Muscle of leg (tissue), 11 donors: ENCODE data around the gene KCNH5. TPM values are rescaled to one million over a fixed set of nuclear protein-coding genes. Genes with fewer than 3 reads are reported as not detected.

Experiments
- DNase-seq: peaks from one replicate; pipeline ENCODE4 v3.0.0; 2013
- H3K27ac ChIP-seq: one replicate; pipeline ENCODE4 v1.5.1; 2013; ENCODE audit warnings: mild to moderate bottlenecking, low read length, control low read depth
- H3K27me3 ChIP-seq: one replicate; pipeline ENCODE4 v1.6.1; 2013; ENCODE audit warnings: low read length; ENCODE audit not compliant: control insufficient read depth, insufficient read depth
- H3K36me3 ChIP-seq: one replicate; pipeline ENCODE4 v1.6.1; 2013; ENCODE audit warnings: low read length; ENCODE audit not compliant: control insufficient read depth, insufficient read depth
- H3K4me1 ChIP-seq: one replicate; pipeline ENCODE4 v1.6.1; 2013; ENCODE audit warnings: low read length; ENCODE audit not compliant: control insufficient read depth, insufficient read depth
- H3K4me3 ChIP-seq: one replicate; pipeline ENCODE4 v1.5.1; 2013; ENCODE audit warnings: low read length, control low read depth
- H3K9me3 ChIP-seq: replicated peaks from 2 replicates; pipeline ENCODE4 v1.6.1; 2013; ENCODE audit warnings: low read depth, low read length; ENCODE audit not compliant: control insufficient read depth
- WGBS: methylation state at CpG from one replicate; pipeline ENCODE4 v1.1.5; 2013; ENCODE audit warnings: missing lambda C conversion rate; ENCODE audit not compliant: insufficient coverage; 5-methylcytosine and 5-hydroxymethylcytosine counted together
- polyA plus RNA-seq, 8 donors: library from polyadenylated mRNA; unstranded; fragments of 120-200 nt; gene quantifications; one replicate each; pipeline versions ENCODE4 v1.2.1 to v1.2.3, GENCODE V29; 2013; ENCODE audit warnings: inconsistent platforms in 1 of 8, low replicate concordance in 1 of 8; ENCODE audit not compliant: insufficient read length in 8 of 8, insufficient read depth in 1 of 8
- total RNA-seq: library from RNA; stranded (reverse); fragments of 120-200 nt; gene quantifications from one replicate; pipeline ENCODE4 v1.2.4, GENCODE V29; 2013

The KCNH5 gene
- total and polyA plus RNA-seq, 9 donors: 0.04 to 0.17 (median 0.05) TPM

- H3K4me3 ChIP-seq: no peak overlapping the region
- WGBS: 50% methylated on average over 1 of the region's 2 CpGs
- H3K4me1 ChIP-seq: no peaks in the 10 kb centered on the region
- no peaks in the 10 kb centered on the region for H3K27me3 ChIP-seq
- H3K9me3 ChIP-seq: no peaks in the 10 kb centered on the region
- no peak for DNase-seq
- H3K27ac ChIP-seq: no peak overlapping the region
- no peaks in the 10 kb centered on the region for H3K36me3 ChIP-seq
Observed at GRCh38 chr14:63006531-63006930, 38.7 kb downstream of the KCNH5 start.

DNA sequence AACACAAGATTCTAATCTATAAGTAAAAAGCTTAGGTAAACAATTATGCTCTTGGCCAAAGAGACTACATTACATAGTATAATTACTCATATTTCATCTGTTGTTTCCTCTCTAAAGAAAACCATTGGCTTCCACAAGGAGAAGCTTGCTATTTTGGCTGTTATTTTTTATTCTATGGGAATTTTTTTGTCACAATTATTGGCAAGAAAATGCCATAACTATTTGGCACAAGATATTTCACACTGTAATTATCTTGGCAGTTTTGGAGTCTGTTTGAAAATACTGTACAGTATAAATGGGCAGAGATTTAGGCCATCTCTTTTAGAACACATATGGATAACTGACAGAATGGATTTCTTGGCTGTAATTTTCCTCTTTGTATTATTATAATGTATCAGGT lies 51.2 kb downstream of the KCNH5 start:
- Histone ChIP-seq H3K36me3 (no peaks in the 10 kb centered on the region), H3K4me3 (no peak overlapping the region)
- DNase-seq: no peak

DNA sequence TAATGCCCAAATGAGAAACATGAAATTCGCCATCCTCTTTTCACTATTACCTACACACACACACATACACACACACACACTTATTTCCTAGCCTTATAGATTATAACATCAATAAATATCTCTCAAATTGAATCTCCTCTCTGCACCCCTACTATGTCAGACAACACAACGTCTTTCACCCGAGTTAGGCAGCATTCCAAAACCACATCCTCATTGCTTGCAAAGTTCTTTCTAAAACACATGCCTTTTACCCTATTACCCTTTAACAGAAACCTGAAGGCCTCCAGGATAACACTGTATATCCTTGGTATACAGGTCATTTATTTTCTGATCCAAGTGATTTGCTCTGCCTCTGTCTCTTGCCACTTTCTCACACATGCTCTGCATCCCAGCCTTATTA lies 56.3 kb downstream of the KCNH5 start:
- no peaks in the 10 kb centered on the region for H3K9me3 ChIP-seq
- 58% methylated on average over 3 of the region's 3 CpGs for WGBS
- H3K36me3 ChIP-seq: no peaks in the 10 kb centered on the region
- no peak overlapping the region for H3K4me3 ChIP-seq
- H3K27me3 ChIP-seq: no peaks in the 10 kb centered on the region
- H3K4me1 ChIP-seq: no peaks in the 10 kb centered on the region
- no peak overlapping the region for H3K27ac ChIP-seq
- DNase-seq: no peak

More for the DNA sequence above, 51.2 kb downstream of the KCNH5 start:
- H3K27me3 ChIP-seq: no peaks in the 10 kb centered on the region
- H3K4me1 ChIP-seq: no peaks in the 10 kb centered on the region
- H3K27ac ChIP-seq: no peak overlapping the region
- H3K9me3 ChIP-seq: no peaks in the 10 kb centered on the region

DNA sequence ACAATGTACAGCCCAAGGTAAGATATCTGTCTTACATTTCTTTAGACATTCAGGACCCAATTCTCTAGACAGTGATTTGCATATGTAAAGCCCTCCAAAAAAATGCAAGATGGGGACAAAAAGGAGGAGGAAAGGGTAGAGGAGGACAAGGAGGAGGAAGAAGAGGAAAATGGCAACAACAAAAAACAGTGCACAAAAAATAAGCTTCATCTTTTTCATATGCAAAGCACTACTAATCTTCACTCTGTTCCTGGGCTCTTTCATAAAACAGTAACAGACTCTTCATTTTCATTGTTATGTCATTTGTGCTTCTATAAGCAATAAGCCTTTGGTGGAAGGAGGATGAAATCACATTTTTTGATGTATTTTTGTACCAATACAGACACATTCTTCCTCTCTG lies 61.4 kb downstream of the KCNH5 start:
- no peak overlapping the region for H3K4me3 ChIP-seq
- no peak for DNase-seq
- no peaks in the 10 kb centered on the region for H3K36me3 ChIP-seq
- no peak overlapping the region for H3K27ac ChIP-seq
- no peaks in the 10 kb centered on the region for H3K4me1 ChIP-seq
- H3K9me3 ChIP-seq: no peaks in the 10 kb centered on the region
- no peaks in the 10 kb centered on the region for H3K27me3 ChIP-seq

DNA sequence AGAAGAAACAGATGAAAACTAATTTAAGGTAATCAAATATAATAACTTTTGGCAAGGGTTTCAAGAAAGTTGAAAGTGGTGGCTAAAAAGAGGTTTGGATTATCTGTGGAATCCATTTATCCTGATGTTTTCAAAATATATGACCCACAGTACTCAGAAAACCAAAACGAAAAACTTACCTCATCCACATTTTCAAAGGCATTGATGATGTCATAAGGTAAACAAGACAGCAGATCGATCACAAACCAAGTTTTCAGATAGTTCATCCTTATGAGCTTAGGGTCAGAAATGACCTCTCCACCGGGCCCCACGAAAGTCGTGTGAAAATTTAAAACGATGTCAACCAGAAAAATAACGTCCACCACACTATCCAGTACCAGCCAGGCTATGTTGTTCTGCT lies 64.6 kb downstream of the KCNH5 start:
- Histone ChIP-seq H3K27me3 (no peaks in the 10 kb centered on the region), H3K4me3 (no peak overlapping the region), H3K4me1 (no peaks in the 10 kb centered on the region), H3K27ac (no peak overlapping the region), H3K9me3 (no peaks in the 10 kb centered on the region), H3K36me3 (no peaks in the 10 kb centered on the region)
- 60% methylated on average over 1 of the region's 7 CpGs for WGBS
- no peak for DNase-seq

GRCh38 chr14:62957562-62957961 lies 87.7 kb downstream of the KCNH5 start:
- Histone ChIP-seq H3K4me1 (no peaks in the 10 kb centered on the region), H3K27ac (no peak overlapping the region), H3K4me3 (no peak overlapping the region), H3K9me3 (no peaks in the 10 kb centered on the region), H3K27me3 (no peaks in the 10 kb centered on the region), H3K36me3 (no peaks in the 10 kb centered on the region)
- no CpG with 5 or more reads among the region's 1 CpG for WGBS
- DNase-seq: no peak

- DNase-seq: no peak
- no peak overlapping the region for H3K4me3 ChIP-seq
- no CpG with 5 or more reads among the region's 2 CpGs for WGBS
- no peak overlapping the region for H3K27ac ChIP-seq
- H3K36me3 ChIP-seq: no peaks in the 10 kb centered on the region
- H3K27me3 ChIP-seq: no peaks in the 10 kb centered on the region
- H3K4me1 ChIP-seq: no peaks in the 10 kb centered on the region
- no peaks in the 10 kb centered on the region for H3K9me3 ChIP-seq
Observed at GRCh38 chr14:62956413-62956812, 88.8 kb downstream of the KCNH5 start.

- 85% methylated on average over 2 of the region's 2 CpGs for WGBS
Observed at GRCh38 chr14:62954165-62954564, 91.1 kb downstream of the KCNH5 start.

DNA sequence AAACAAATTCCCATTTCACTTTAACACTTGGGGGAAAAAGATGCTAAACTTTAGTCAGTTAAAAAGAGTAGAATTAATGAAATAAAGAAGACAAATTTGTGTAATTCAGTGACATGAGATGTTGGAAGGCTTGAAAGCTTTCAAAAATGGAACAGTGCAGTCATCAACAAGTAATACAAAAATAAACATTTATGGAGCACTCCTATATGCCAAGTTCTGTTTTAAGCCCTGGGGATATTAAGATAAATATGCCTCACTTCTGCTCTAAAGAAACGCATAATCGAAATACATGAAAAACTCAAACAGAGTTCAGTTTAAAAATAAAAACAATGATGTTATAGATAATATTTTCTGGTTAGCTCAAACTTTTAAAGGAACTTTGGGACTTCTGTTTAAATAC lies 93.0 kb downstream of the KCNH5 start:
- DNase-seq: peak; percentile 63
- no peak overlapping the region for H3K4me3 ChIP-seq
- no peaks in the 10 kb centered on the region for H3K9me3 ChIP-seq
- H3K27me3 ChIP-seq: no peaks in the 10 kb centered on the region
- no peaks in the 10 kb centered on the region for H3K36me3 ChIP-seq
- no peak overlapping the region for H3K27ac ChIP-seq
- WGBS: no CpG with 5 or more reads among the region's 2 CpGs
- no peaks in the 10 kb centered on the region for H3K4me1 ChIP-seq

More at GRCh38 chr14:62954165-62954564, 91.1 kb downstream of the KCNH5 start:
- H3K27me3 ChIP-seq: no peaks in the 10 kb centered on the region
- H3K27ac ChIP-seq: no peak overlapping the region
- H3K9me3 ChIP-seq: no peaks in the 10 kb centered on the region
- H3K36me3 ChIP-seq: no peaks in the 10 kb centered on the region
- no peak overlapping the region for H3K4me3 ChIP-seq
- no peak for DNase-seq
- no peaks in the 10 kb centered on the region for H3K4me1 ChIP-seq

DNA sequence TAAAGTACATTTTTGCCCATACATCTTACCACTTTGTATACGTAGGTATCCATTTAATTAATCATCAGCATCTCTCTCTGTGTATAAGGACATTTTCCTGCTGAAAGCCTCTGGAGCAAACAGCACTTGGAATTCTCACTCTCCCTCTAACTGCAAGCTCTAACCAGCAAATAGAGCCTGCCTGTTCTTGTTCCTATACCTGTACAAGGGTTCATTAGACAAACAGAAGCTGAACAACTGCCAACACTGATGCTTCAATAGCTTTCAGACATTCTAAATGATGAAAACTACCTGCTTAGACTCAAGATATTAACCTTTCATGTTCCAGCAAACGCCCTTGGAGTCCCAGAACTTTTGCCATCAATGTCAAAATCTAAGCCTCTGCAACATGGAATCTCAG lies 98.0 kb downstream of the KCNH5 start:
- Histone ChIP-seq H3K4me1 (no peaks in the 10 kb centered on the region), H3K27me3 (no peaks in the 10 kb centered on the region), H3K36me3 (no peaks in the 10 kb centered on the region), H3K27ac (no peak overlapping the region), H3K4me3 (no peak overlapping the region), H3K9me3 (no peaks in the 10 kb centered on the region)
- DNase-seq: no peak
- WGBS: no CpG with 5 or more reads among the region's 2 CpGs

DNA sequence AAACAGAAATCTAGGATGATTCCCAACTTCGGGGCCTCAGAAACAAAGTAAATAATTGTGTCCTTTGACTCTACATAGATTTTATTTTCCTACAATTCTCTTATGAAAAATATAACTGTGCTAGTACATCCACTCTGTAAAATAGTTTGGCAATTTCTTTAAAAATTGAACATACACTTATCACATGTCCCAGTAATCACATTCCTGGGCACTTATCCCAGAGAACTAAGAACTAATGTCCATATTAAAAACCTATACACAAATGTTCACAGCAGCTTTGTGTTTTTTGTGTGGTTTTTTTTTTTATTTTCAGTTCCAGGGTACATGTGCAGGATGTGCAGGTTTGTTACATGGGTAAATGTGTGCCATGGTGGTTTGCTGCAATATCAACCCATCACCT lies 99.0 kb downstream of the KCNH5 start:
- no peaks in the 10 kb centered on the region for H3K4me1 ChIP-seq
- WGBS: no CpG with 5 or more reads among the region's 1 CpG
- H3K9me3 ChIP-seq: no peaks in the 10 kb centered on the region
- H3K27ac ChIP-seq: no peak overlapping the region
- H3K4me3 ChIP-seq: no peak overlapping the region
- no peaks in the 10 kb centered on the region for H3K36me3 ChIP-seq
- no peaks in the 10 kb centered on the region for H3K27me3 ChIP-seq
- peak; percentile 56 for DNase-seq
